ENCODE data around the gene CLEC16A.
"Not testable (repeated sequence)": the region's sequence is repeated elsewhere in the genome, so short reads cannot be mapped to it uniquely, and the experiment has no call there.

Gene CLEC16A

DNA sequence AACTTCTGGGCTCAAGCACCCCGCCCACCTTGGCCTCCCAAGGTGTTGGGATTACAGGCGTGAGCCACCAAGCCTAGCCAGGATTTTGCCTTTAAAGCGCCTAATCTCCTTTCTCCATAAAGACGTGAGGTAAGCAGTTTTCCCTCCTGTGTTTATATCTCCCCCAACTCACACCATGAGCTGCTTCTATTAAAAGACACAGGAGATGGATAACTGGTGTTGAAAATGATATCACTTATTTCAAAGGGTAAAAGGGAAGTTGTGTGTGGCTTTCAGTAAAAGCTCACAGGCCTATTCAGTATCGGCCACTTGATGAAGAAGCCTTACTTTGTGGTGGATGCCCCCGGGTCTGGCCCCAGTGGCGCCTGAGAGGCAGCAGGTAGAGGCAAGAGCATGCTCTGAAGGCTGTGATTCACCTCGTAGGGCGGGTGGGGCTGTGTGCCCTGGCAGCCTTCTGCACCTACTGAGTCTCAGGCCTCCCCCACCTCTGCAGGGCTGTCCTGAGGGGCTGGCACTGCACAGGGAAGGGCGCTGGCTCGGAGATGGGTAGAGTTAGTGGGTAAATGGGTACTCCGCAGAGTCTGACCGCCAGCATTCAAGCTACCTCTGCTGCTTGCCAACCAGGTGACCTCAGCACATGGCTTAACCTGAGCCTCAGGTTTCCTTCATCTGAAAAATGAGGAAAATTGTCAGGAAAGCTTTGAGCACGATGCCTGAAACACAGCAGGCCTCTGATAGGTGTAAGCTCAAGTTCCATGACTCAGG is 146.8 kb downstream of the CLEC16A start:
- DNase-seq = no peak

DNA sequence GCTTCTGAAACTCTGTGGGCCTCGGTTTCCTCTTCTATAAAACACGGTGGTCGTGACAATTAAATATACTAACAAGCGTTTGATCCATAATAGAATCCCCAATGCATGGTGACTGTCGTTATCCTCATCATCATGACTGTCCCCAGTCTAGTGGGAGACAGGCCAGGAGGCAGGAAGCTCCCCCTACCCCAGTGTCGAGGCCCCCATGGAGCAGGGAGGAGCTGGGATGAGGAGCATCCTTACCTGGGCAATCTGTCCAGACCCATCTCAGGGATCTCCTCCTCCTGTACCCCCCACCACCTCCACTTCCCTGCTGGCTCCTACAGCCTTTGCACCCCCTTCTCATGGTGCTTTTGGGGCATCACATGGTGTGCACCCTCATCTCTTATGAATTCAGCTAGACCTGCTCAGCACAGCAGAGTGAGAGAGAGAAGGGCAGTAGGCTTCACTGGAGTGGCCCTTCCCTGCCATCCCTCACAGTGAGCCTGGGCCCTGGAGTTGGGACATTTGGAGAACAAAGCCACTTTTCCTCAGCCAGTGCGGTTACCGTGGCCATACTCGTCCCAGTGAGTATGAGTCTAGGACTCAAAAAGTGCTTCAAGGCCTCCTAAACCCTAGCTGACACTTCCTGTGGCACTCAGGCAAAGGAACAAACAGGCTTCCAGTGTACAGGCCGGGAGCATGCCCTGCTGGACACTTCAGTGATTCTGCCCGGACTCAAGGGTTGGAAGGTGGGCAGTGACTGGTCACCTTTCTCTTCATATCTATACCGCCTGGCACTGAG is 148.6 kb downstream of the CLEC16A start:
- DNase-seq = no peak

DNA sequence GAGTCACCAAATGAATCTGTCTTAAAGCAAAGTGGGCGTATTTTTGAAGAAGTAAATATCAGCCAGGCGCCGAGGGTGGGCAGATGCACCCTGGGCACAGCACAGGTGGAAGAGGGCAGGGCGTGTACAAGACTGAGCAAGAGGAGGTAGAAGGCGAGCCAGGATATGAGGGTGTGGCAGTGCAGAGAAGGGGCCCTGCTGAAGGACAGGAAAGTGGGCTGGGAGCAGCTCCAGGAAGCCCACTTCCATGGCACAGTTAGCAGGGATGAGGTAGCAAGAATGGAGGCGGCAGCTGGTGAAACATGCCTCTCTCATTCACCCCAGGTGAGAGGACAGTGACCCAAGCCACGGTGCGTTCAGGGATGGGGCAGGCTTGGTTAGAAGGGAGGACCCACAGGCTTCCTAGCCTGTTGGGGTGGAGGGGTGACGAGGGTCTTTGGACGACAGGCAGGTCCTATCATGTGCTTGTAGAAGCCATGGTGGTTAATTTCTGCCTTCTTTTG is 149.3 kb downstream of the CLEC16A start:
- DNase-seq = no peak

- DNase-seq = no peak
Measured at GRCh38 chr16:11094075-11094856, 149.9 kb downstream of the CLEC16A start.

DNA sequence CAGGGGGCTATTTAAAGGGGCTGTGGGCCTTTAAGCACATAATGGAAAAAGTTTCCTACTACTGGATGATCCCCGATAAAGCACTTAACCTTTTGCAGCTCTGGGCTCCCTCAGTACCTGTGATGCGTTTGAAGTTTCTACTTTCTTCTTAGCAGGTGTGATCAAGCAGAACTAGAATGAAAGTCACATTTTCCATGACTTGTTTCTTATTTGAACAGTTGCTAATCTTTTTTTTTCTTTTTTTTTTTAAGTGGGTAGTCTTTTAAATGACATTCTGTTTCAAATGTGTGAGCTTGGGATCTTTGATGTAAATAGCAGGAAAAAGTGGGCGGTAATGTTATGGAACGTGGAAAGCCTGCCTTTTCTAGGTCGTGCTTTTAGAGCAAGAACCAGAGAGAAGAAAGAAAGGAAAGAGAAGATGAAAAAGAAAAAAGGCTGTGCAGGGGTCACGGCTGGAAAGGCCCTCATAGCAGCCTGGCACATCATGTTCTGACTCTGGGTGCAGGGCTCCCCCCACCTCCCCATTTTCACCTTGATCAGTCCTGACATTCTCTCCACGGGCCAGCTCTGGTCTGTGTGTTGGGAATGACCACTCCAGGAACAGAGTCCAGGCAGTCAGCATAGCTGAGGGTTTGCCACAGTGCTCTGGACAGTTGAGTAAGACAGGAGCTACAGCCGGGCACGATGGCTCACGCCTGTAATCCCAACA is 150.6 kb downstream of the CLEC16A start:
- no peak for DNase-seq

GRCh38 chr16:11095935-11096334 is 151.6 kb downstream of the CLEC16A start:
- DNase-seq = no peak

GRCh38 chr16:11097094-11097786 is 152.9 kb downstream of the CLEC16A start:
- no peak for DNase-seq

- DNase-seq = no peak
Measured at GRCh38 chr16:11097787-11098167, 153.4 kb downstream of the CLEC16A start.

- DNase-seq = no peak
Measured at GRCh38 chr16:11098601-11099390, 154.4 kb downstream of the CLEC16A start.

DNA sequence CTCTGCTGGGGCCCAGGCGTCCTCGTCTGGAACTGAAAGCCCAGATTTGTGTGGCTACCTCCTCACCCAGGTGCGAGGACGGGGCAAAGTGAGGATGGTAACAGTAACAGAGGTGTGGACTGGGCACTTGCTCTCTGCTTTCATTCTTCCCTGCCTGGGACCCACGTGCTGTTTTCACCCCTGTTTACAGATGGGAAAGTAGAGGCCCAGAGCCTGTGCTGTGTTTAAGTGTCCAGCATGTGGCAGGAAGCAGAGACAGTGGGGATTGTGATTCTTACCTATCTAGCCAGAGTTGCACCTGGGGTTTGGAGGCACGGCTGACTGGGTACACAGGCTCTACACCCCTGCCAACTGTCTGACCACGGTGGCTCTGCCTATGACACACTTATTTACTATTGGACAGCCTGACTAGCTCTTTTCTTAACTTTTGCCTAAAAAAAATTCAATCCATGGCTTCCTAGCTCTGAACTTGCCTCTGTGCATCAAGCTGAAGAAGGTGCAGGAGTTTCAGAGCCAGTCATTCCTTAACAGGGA is 155.4 kb downstream of the CLEC16A start:
- no peak for DNase-seq

GRCh38 chr16:11100239-11100750 is 155.9 kb downstream of the CLEC16A start:
- DNase-seq = no peak

- no peak for DNase-seq
Measured at GRCh38 chr16:11101283-11101682, 156.9 kb downstream of the CLEC16A start.

GRCh38 chr16:11101695-11102522 is 157.5 kb downstream of the CLEC16A start:
- no peak for DNase-seq

DNA sequence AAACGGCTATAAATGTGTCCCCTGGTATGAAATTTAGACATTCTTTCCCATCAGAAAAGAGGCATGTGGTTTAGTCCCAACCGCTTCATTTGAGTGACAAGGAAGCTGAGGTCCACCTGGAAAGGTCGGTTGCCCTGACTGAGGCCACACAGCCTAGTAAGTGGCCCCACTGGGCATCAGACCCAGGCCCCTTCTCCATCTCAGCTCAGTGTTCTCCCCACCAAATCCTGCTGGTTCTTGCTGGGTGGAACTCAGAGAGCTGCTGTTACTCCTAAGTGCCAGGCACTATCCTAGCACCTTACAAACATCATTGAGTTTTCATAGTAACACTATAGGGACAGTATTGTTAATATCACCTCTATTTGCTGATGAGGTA is 158.1 kb downstream of the CLEC16A start:
- no peak for DNase-seq

- DNase-seq = not testable (repeated sequence)
Measured at GRCh38 chr16:11103301-11103700, 158.9 kb downstream of the CLEC16A start.

- DNase-seq = no peak
Measured at GRCh38 chr16:11104168-11105037, 160.0 kb downstream of the CLEC16A start.

DNA sequence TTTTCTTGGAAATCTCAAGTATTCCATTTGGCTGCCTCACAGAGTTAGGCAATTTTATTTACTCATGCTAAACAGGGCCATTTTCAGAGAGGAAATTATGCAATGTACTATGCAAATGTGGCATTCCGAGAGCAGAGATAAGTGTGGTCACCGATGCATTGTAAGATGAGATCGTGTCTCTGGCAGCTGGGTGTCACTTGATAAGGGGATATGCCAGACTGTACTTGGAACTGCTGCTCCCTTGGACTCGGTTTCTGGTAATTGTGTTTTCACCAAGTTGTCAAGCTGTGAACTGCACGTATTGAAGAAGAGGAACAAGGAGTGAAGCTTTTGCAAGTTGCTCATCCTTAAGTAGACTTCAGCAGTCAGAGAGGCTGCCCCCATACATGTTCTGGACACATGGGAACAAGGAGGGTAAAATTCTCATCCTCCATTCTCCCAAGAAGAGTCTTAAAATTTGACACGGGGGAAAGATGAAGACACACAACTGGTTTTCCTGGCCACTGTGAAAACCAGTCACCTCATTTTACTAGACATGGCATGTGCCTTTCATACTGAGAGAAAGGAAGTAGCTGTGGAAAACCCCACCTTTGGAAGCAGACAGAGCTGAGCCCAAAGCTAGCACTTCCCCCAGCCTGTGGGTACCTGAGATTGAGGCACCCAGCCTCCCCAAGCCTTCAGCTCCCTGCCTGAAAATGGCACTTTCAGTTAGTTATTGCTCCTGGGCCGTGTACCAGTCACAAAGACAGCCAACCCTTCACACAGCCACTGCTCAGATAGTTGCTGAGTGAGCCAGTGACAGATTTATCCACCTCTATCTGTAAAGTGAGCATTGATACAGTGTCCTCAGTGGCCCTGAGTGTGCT is 160.9 kb downstream of the CLEC16A start:
- DNase-seq = peak; percentile 1

- DNase-seq = no peak
Measured at GRCh38 chr16:11106726-11107125, 162.4 kb downstream of the CLEC16A start.

Measured in NCI-H1436 (cell line).